Uterus (tissue), 2 donors: Measurements from ENCODE around the gene IMPG1.

Experiments used
- POLR2A ChIP-seq, 2 donors: fragments of 450-650 bp; IDR thresholded peaks; one replicate each; pipeline ENCODE4 v1.6.1; 2016; ENCODE audit warnings: antibody characterized with exemption in 2 of 2, mild to moderate bottlenecking in 1 of 2, moderate library complexity in 1 of 2
- TF ChIP-seq, protein P1 (sequence below), 4 experiments: fragments of 200-600 bp in 2 of 4; fragments of 450-650 bp in 2 of 4; sonication (generic) in 2 of 4; IDR thresholded peaks; one replicate each; pipeline ENCODE4 v1.5.1; 2016 to 2019; ENCODE audit warnings: antibody characterized with exemption in 4 of 4, mild to moderate bottlenecking in 2 of 4, moderate library complexity in 1 of 4

GRCh38 chr6:75937846-75938245 lies 134.6 kb downstream of the IMPG1 start:
- TF ChIP-seq, protein P1, sequence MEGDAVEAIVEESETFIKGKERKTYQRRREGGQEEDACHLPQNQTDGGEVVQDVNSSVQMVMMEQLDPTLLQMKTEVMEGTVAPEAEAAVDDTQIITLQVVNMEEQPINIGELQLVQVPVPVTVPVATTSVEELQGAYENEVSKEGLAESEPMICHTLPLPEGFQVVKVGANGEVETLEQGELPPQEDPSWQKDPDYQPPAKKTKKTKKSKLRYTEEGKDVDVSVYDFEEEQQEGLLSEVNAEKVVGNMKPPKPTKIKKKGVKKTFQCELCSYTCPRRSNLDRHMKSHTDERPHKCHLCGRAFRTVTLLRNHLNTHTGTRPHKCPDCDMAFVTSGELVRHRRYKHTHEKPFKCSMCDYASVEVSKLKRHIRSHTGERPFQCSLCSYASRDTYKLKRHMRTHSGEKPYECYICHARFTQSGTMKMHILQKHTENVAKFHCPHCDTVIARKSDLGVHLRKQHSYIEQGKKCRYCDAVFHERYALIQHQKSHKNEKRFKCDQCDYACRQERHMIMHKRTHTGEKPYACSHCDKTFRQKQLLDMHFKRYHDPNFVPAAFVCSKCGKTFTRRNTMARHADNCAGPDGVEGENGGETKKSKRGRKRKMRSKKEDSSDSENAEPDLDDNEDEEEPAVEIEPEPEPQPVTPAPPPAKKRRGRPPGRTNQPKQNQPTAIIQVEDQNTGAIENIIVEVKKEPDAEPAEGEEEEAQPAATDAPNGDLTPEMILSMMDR (IDR thresholded peaks at IDR 0.05), result no peak
- no peak for TF ChIP-seq POLR2A (IDR thresholded peaks at IDR 0.05)
